Measurements from ENCODE around the gene MSRB3. TPM values are rescaled to one million over a fixed set of nuclear protein-coding genes. Genes with fewer than 3 reads are reported as not detected.

Gene MSRB3
- total and polyA plus RNA-seq, 12 donors = 44.7 to 169 (median 119) TPM

DNA sequence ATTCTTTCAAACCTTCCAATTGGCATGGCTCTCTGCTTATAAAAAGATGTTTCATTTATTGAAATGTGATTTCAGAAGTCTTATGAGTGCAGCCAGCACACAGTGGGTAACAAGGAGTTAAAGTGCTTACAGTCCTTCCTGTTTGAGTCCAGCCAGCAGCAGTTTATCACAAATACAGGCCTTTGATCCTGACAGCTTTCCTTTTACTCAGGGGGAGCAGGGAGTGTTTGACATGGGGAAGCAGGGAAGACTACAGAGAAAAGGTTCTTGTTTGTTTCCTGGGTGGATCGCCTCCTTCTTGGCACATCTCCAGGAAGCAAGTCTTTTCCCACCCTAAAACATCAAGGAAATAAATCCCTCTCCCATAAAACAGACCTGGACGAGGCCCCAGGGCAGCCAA, 216.1 kb downstream of the MSRB3 start:
- WGBS, 2 donors = 50 to 59% methylated on average over 2 of the region's 2 CpGs
- no peak for ATAC-seq

DNA sequence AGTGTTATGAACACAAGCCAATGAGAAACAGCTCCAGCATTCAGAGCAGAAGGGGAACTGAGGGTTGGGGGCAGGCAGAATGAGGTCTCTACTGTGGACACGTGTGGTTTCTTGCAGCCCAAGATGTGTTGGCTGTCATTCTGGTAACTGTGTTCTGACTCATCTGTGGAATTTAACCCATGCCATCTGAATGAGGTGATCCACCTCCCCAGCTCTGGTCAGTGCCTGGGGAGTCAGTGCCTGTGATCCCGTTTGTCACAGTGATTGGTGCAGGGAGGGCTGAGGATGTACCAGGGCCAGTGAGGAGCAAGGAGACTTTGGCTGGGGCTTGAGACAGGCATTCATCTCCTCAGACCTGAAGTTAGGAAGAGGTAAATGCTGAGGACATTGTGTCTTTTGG, 216.8 kb downstream of the MSRB3 start:
- ATAC-seq = peak in 1 of 8 donors; percentile 16

More for the DNA sequence above, 216.1 kb downstream of the MSRB3 start:
- Histone ChIP-seq H3K4me3 (no peak overlapping the region), H3K27me3 (no peaks in the 10 kb centered on the region), H3K36me3 (no peaks in the 10 kb centered on the region), H3K4me1 (peaks cover 0 to 11% (median 0%) of the 10 kb centered on the region in 9 donors), H3K27ac (no peak overlapping the region), H3K9me3 (no peaks in the 10 kb centered on the region)
- no peak for DNase-seq
- TF ChIP-seq, protein P1, sequence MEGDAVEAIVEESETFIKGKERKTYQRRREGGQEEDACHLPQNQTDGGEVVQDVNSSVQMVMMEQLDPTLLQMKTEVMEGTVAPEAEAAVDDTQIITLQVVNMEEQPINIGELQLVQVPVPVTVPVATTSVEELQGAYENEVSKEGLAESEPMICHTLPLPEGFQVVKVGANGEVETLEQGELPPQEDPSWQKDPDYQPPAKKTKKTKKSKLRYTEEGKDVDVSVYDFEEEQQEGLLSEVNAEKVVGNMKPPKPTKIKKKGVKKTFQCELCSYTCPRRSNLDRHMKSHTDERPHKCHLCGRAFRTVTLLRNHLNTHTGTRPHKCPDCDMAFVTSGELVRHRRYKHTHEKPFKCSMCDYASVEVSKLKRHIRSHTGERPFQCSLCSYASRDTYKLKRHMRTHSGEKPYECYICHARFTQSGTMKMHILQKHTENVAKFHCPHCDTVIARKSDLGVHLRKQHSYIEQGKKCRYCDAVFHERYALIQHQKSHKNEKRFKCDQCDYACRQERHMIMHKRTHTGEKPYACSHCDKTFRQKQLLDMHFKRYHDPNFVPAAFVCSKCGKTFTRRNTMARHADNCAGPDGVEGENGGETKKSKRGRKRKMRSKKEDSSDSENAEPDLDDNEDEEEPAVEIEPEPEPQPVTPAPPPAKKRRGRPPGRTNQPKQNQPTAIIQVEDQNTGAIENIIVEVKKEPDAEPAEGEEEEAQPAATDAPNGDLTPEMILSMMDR (IDR thresholded peaks at IDR 0.05) = no peak
- intact Hi-C loops (cut with DNase I) = no loop called here

DNA sequence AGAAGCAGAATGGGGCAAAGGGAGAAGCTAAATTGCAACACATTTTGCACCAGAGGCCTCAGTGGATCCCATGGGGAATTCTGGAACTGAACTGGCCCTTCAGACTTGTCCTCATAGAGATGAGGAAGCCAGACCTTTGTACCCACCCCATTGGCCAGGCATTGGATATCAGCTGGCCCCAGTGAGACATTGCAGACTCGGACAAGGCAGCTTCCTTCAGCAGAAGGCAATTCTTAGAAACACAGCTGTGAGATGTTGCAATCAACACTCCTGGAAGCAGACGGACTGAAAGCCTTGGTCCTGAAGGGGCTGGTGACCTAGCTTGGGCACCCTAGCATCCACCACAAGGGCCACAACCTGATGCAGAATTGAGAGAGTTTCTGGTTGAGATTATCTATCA, 218.1 kb downstream of the MSRB3 start:
- intact Hi-C loops (cut with DNase I) = no loop called here
- DNase-seq (peak; percentile 15 to 18), ATAC-seq (peak in 7 of 8 donors; percentile 12 to 79 (median 52))
- Histone ChIP-seq H3K9me3 (no peaks in the 10 kb centered on the region), H3K4me1 (peaks cover 0 to 26% (median 6%) of the 10 kb centered on the region in 9 donors), H3K27ac (no peak overlapping the region), H3K27me3 (no peaks in the 10 kb centered on the region), H3K4me3 (no peak overlapping the region), H3K36me3 (no peaks in the 10 kb centered on the region)
- 44 to 53% methylated on average over 2 of the region's 2 CpGs for WGBS, 2 donors
- TF ChIP-seq, protein P1 (IDR thresholded peaks at IDR 0.05) = no peak

More for the DNA sequence above, 216.8 kb downstream of the MSRB3 start:
- peaks cover 0 to 14% (median 0%) of the 10 kb centered on the region in 9 donors for H3K4me1 ChIP-seq
- H3K4me3 ChIP-seq = no peak overlapping the region
- no peaks in the 10 kb centered on the region for H3K36me3 ChIP-seq
- no peaks in the 10 kb centered on the region for H3K27me3 ChIP-seq
- TF ChIP-seq, protein P1 (IDR thresholded peaks at IDR 0.05) = no peak
- 42 to 53% methylated on average over 2 of the region's 2 CpGs for WGBS, 2 donors
- H3K9me3 ChIP-seq = no peaks in the 10 kb centered on the region
- H3K27ac ChIP-seq = no peak overlapping the region
- no peak for DNase-seq
- intact Hi-C loops (cut with DNase I) = no loop called here

DNA sequence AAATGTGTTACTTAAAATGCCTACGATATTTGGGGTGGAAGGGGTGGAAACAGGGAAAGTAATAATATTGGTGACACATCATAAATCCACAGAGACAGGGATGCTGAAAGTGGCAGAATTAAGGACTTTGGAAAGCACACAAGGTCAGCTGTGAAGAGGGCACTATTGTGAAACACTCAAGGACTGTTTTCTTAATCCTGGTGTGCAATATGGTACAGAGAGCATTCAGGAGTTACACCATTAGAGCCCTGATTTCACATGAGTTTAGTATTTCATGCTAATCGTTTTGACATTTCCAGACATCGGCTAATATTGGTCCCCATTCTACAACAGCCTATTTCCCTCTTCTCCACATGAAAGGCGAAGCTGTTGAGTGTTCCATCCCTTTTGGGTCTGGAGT, 219.2 kb downstream of the MSRB3 start:
- Histone ChIP-seq H3K4me3 (no peak overlapping the region), H3K27me3 (no peaks in the 10 kb centered on the region), H3K9me3 (no peaks in the 10 kb centered on the region), H3K4me1 (peaks cover 0 to 27% (median 7%) of the 10 kb centered on the region in 9 donors), H3K27ac (no peak overlapping the region), H3K36me3 (no peaks in the 10 kb centered on the region)
- peak in 1 of 8 donors; percentile 31 for ATAC-seq
- no peak for DNase-seq
- WGBS, 2 donors = 81% methylated on average over 4 of the region's 4 CpGs
- intact Hi-C loops (cut with DNase I) = no loop called here
- TF ChIP-seq, protein P1 (IDR thresholded peaks at IDR 0.05) = no peak
